ENCODE data around the gene PLCB2. TPM values are rescaled to one million over a fixed set of nuclear protein-coding genes. Genes with fewer than 3 reads are reported as not detected.

PLCB2 gene
- total and polyA plus RNA-seq, 8 donors, result 13.5 to 86.4 (median 14.9) TPM

DNA sequence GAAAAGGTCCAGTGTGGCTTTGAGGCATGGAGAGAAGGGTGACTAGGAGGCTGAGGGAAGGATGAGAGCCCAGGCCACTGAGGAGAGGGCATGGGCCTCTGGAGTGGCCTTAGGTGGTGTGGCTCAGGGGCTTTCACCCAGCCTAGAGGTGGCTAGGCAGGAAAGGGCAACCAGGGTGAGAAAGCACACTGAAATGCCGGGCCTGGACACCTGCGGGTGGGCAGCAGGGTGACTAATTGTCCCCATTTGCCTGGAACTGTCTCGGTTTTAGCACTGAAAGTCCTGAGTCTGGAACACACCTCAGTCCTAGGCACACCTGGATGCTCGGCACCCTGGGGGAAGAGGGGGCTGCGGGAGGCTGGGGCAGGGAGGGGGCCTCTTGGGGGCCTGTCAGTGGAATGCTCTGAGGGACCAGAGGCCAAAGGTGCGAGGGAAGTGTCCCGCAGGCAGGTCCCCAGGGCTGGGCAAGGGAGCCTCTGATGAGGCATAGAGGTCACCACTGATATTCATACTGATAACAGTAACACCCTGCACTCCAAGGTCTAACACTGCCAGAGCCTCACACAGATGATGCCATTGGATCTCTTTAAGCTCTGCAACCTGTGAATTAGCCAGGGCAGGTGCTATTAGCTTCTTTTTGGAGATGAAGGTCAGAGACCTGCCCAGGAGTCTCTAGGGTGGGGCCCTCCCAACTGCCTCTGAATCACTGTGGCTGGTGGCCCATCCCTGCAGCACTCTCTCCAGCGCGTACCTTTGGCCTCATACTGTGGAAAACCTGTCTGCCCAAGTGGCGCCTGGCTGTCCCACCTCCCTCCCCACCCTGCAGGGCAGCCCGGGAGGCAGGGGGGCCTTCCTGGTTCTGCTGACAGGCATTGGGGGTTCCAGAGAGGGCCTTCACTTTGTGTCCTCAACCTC lies 40.1 kb upstream of the PLCB2 start:
- H3K36me3 ChIP-seq, result no peaks in the 10 kb centered on the region
- no peak overlapping the region for H3K4me3 ChIP-seq
- no peaks in the 10 kb centered on the region for H3K27me3 ChIP-seq
- H3K4me1 ChIP-seq, result peaks cover 0 to 13% of the 10 kb centered on the region in 2 donors
- H3K9me3 ChIP-seq, result no peaks in the 10 kb centered on the region
- intact Hi-C loops (cut with DNase I), result no loop called here
- ATAC-seq (no peak), DNase-seq (no peak)
- TF ChIP-seq, protein P1, sequence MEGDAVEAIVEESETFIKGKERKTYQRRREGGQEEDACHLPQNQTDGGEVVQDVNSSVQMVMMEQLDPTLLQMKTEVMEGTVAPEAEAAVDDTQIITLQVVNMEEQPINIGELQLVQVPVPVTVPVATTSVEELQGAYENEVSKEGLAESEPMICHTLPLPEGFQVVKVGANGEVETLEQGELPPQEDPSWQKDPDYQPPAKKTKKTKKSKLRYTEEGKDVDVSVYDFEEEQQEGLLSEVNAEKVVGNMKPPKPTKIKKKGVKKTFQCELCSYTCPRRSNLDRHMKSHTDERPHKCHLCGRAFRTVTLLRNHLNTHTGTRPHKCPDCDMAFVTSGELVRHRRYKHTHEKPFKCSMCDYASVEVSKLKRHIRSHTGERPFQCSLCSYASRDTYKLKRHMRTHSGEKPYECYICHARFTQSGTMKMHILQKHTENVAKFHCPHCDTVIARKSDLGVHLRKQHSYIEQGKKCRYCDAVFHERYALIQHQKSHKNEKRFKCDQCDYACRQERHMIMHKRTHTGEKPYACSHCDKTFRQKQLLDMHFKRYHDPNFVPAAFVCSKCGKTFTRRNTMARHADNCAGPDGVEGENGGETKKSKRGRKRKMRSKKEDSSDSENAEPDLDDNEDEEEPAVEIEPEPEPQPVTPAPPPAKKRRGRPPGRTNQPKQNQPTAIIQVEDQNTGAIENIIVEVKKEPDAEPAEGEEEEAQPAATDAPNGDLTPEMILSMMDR (IDR thresholded peaks at IDR 0.05), result no peak
- H3K27ac ChIP-seq, result no peak overlapping the region

DNA sequence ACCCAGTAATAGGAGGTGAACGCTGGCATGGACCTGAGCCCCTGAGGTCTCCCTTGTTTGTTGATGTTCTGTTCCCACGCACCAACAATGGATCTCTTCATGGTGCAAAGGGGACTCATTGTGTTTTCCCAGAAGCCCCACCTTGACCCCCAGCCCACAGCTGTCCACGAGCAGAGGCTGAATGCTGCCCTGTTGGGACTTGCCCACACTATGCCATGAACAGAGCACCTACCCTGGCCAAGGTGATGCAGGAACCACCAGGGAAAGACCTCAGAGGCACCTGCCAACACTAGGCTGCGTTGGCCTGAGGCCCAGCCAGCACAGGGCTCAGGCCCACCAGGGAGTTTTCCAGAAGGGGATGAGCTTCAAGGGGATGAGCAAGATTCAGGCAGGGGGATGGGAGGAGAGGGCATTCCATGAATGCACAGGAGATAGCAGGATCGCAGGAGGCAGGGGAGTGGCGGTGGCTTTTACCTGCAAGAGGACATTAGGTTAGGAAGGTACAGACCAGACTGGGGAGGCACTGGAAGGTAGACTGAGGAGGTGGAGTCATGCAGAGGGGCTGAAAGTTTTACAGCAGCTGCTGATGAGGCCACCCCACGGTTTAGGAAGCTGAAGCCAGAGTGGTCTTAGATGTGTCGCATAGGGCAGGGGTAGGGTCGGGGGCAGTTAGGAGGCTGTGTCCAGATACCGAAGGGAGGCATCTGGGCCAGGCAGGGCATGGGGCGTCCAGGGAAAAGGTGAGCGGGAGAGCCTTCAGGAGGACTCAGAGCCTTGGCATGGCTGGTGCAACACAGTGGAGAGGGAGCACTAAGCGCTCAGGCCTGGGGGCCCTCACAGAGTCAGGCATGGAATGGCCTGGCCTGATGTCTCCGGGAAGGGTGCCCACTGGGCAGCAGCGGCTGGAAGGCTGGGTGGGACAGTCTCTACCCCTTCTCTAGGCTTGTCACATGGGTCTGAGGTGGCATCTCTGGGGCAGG lies 39.1 kb upstream of the PLCB2 start:
- H3K4me1 ChIP-seq, result peaks cover 0 to 13% of the 10 kb centered on the region in 2 donors
- H3K27me3 ChIP-seq, result no peaks in the 10 kb centered on the region
- H3K9me3 ChIP-seq, result no peaks in the 10 kb centered on the region
- TF ChIP-seq, protein P1 (IDR thresholded peaks at IDR 0.05), result no peak
- H3K4me3 ChIP-seq, result no peak overlapping the region
- ATAC-seq, result no peak
- no peaks in the 10 kb centered on the region for H3K36me3 ChIP-seq
- no peak for DNase-seq
- intact Hi-C loops (cut with DNase I), result no loop called here
- no peak overlapping the region for H3K27ac ChIP-seq

DNA sequence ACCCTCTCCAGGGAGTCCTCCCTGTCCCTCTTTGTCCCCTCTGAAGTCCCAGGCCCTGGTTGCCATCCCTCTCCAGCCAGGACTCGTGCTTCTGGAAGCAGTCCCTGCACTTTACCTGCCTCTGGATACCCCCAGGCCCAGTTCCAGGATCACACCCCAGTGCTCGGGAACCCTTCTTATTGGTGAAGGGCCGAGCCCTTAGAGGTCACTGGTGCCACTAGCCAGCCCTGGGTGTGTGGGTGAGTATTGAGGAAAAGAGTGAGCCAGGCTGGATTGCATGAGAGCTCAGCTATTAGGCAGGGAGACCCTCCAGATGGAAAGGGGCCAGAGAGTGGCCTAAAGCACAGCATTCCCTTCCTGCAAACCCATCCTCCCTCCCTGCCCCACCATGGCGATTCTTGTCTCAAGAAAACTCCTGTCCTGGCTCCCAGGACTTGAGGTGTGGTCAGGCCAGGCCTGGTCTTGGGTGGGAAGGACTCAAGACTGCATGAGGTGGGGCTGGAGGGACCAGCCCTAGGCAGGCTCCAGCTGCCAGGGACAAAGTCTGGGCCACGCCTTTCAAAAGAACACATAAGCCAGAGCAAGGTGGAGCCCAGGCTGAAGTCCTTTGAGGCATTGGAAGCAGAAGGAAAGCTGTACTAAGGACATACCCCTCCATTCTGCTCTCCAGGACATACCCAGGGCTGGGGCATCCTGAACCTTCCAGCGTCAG lies 38.3 kb upstream of the PLCB2 start:
- TF ChIP-seq, protein P1 (IDR thresholded peaks at IDR 0.05), result no peak
- no peaks in the 10 kb centered on the region for H3K36me3 ChIP-seq
- H3K27ac ChIP-seq, result no peak overlapping the region
- ATAC-seq, result no peak
- intact Hi-C loops (cut with DNase I), result no loop called here
- no peak overlapping the region for H3K4me3 ChIP-seq
- no peaks in the 10 kb centered on the region for H3K27me3 ChIP-seq
- no peak for DNase-seq
- H3K4me1 ChIP-seq, result peaks cover 3 to 18% of the 10 kb centered on the region in 2 donors
- H3K9me3 ChIP-seq, result no peaks in the 10 kb centered on the region

DNA sequence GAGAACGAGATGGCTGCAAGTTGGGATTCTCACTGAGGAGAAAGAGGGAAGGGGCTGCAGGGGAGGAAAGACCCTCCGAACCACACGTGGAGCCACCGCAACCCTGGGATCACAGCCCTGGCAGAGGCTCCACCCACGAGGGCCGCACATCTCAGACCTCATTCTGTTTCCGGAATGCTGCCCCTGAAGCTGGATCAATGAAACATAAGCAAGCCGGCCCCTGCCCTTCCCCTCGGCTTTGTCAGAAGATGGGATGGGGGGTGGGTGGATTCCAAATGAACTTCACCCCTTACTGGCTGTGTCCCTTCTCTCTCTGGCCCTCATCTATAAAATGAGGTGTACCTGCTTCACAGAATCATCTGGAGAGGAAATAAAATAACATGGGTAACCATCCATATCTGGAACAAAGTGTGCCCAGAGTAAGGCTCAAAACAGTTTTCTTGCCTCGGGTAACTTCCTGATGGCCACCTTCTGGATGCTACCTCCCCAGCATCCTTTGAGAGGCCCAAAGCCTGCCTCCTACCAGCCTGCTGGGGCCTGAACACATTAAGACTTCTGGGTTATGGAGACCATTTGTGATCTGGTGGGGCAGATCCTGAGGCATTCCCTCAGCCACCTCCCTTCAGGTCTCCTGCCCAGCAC lies 37.6 kb upstream of the PLCB2 start:
- no peaks in the 10 kb centered on the region for H3K9me3 ChIP-seq
- TF ChIP-seq, protein P1 (IDR thresholded peaks at IDR 0.05), result no peak
- H3K4me3 ChIP-seq, result no peak overlapping the region
- intact Hi-C loops (cut with DNase I), result no loop called here
- no peak for ATAC-seq
- H3K36me3 ChIP-seq, result no peaks in the 10 kb centered on the region
- no peak for DNase-seq
- no peaks in the 10 kb centered on the region for H3K27me3 ChIP-seq
- no peak overlapping the region for H3K27ac ChIP-seq
- H3K4me1 ChIP-seq, result peaks cover 10 to 25% of the 10 kb centered on the region in 2 donors

Measured in left lung (tissue), 10 donors.